Stimulated activated naive CD4-positive, alpha-beta T cell (primary cell): ENCODE measurements around the gene SMIM41.

ENCODE experiments used
- DNase-seq, 6 experiments: peaks; one replicate each; lab custom pipeline; 2025; lab: John Stamatoyannopoulos, UW

The SMIM41 gene

DNA sequence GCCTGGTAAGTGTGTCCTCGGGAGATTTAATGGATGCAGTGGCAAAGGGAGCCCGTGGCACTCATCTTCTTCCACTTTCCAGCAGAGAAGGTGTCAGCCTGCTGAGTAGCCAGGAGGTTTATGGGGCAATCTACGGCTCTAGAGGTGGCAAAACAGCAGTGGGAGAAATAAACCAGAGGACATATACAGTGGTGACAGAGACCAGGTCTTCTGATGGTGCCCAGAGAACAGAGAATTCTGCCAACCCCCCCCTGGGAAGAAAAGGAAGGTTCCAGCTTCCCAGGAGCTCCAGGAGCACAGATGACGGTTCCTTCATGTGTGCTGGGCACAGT is 43.0 kb downstream of the SMIM41 start:
- DNase-seq, result no peak

DNA sequence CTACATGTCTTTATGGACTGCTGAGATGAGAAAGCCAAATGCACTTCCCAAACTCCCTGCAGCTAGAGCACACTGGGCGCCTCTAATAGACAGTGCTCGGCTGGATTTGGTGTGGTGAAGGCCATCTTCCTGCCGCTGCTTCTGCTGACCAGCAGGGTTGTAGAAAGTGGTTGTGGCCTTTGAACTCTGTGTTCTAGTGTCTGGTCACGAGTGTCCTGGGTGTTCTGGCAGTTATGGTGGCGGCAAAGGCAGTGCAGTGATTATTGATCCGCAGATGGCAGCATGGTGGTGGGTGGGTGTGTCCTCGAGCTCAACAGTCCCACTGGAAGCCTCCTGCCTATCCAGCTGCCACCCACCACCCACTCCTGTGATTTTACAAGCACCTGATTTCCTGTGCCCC is 43.4 kb downstream of the SMIM41 start:
- DNase-seq, result no peak

DNA sequence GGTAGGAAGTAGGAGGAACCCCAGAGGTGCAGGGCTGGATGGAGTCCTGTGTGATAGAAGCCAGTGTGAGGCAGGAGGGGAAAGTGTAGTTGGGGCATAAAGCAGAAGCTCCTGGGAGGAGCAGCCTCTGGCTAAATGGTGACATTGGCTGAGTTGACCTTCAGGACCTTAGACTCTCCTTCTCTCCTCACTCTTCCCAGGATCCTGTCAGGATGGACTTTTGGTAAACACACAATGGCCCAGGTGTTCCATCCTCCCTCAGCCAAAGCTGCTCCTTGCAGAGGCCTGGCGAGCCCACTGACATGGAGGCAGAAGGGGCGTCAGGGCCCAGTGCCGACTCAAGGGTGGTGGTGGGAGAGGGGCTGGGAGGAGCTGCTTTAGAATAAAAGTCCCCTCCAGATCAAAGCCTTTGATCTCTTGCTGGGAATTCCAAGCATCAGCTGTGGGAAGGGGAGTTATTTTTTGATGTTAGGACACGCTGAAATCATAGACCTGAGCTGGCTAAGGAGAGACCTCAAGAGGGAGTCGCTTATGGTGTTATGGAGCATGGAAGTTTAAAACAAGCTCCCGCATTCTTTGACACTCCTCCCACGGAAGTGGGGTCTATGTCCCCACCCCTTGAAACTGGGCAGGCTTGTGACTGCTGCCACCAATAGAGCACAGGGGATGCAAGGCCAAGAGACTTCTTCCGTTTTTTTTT is 44.1 kb downstream of the SMIM41 start:
- DNase-seq, result no peak

DNA sequence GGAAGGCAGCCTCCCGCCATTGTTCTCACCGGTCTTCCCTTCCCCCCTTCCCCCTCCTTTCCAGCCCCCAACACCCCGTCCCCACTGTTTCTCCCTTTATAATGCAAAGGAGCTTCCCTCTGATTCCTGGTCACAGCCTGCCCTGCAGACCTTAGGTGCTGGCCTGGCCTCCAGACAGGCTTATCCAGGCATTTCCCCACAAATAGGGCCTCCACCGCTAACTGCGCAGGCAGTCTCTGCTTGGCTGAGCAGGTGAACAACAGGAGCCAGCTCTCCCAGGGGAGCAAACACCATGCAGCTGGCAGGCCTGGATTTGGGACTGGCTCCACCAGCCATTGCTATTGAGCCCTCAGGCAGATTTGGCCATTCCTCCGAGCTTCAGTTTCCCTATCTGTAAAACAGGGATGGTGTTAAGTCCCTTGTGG is 46.0 kb downstream of the SMIM41 start:
- DNase-seq, result no peak

DNA sequence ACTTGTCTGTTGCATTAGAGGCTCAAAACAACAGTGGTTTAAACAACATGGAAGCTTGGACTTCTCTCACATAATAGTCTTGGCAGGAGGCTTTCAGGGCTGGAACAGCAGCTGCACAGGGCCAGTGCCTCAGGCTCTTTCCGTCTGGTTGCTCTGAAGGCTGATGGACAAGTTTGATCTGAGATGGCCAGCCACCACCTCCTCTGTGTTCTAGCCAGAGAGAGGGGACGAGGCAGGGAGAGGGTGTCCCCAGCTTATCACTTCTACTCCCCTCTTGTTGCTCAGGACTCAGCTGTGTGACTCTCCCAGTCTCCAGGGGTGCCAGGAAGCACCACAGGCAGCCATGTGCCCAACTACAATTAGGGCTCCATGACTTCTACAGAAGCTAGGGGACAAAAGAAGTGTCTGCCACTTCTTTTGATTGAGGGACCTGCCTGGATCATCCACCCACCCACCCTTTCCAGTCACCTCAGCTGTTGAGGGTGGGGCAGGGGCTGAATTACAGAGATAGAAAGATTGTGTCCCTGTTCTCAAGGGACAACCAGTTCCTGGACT is 46.6 kb downstream of the SMIM41 start:
- DNase-seq, result no peak

DNA sequence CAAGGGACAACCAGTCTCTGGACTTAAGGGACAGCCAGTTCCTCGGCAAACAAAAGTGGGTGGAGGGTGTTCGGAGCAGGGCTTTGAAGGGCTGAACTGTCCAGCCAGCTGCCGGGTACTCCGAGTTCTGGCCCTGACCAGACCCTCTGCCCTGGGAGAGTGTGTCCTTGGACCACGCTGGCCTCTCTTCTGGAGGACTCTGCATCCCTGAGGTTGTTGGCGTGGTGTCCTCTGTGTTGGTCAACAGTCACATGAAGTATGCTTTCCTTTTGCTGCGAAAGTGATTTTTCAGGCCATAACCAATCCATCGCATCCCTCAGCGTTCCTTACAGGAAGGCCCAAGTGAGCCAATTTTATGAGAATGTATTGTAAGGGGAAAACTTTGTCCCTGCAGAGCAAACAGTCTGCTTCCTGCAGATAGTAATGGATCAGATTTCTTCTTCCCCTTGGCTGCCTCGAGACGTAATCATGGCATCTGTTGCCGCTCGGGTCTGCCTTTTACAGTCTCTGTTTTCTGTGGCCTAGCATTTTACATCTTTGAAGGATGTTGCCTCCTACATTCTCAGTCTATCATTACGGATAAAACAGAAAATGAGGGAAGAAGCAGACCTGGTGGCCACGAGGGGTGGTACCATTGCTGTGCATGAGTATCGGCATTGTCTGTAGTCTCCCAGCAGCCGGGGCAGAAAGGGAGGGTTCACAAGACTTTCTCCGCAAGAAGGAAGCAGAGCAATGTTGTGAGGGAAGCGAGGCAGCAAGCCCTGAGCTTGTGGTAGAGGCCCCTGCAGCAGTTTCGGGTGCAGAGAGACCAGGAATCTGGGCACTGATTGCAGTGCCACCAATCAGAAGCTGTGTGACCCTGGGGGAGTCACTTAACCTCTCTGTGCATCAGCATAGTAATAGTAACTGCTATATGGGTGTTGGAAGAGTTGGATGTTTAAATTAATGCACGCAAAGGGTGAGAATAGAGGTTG is 47.4 kb downstream of the SMIM41 start:
- no peak for DNase-seq

DNA sequence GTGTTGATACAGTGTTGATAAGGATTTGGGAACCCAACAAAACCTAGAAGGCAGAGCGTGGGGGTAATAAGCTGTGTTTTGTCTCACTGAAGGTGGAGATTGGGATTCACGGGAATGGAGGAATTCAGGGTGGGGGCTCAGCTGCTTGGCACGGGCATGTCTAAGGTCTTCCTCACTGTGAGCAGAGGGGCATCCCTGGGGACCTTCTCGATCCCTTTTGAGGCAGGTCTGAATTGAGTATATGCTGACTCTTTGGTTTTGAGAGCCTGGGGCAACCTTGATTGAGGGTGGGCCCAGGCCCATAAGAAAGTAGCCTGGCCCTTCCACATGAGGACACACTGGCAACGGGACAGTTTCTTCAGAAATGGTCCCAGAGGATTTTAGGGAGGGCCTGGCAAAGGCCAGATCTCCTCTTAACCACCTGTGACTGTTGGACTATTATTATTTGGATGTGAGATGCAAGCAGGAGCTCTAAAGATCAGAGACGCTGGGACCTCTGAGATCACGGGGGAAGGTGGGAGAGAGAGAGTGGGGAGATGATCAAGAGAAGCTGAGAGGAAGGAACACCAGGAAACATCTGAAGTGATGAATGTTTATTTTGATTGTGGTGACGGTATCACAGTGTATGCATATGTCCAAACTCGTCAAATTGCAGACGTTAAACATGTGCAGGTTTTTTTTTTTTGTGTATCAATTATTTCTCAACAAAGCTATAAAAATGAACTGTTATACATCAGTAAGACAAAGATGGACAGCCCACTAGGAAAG is 48.4 kb downstream of the SMIM41 start:
- no peak for DNase-seq

DNA sequence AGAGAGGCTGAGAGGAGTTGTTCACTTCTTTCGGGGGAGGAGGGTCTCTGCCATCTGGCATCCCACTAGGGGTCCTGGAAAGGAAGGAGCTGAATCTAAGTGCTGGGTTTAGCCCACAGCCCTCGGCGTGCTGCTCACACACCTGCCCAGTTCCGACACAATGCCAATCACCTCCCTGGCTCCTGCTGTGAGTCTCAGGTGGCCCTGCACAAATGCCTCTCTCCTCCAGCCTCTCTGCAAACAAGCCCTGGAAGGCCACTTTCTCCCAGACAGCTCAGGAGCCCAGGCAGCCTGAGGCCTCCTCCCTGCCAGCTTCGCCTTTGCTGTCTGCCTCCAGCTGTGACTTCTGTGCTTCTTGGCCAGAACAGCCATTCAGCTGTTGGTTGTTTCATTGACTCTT is 51.2 kb downstream of the SMIM41 start:
- DNase-seq, result no peak

DNA sequence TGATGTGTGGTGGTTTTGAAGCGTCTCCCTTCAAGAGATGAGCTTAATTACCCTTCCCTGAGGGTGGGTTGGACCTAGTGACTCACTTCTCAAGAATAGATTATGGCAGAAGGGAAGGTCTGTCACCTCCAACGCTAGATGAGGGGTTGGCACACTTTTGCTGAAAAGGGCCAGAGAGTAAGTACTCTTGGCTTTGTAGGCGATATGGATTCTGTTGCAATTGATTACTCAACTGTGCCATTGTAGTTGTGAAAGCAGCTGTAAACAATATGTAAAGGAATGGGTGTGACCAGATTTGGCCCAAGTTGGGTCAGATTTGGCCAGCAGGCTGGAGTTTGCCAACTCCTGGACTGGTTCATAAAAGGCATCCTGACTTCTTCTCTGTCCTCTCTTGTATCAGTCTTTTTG is 53.3 kb downstream of the SMIM41 start:
- DNase-seq, result no peak

DNA sequence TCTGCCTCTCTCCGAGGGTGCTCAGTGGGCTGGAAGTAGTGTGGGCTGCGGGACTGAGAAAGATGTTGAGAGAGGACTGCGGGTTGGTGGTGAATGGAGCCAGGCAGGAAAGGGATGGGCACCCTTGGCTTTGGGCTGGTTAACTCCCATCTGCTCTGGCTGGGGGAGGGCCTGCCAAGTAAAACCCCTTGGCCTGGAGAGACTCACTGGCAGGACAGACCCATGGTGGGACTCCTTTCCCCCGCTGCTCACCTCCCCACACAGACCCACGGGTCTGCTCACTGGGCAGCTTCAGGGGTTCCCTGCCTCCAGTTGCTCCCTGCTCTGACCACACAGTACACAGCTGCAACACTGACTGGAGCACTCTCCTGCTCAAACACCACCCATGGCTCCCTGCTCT is 58.2 kb downstream of the SMIM41 start:
- no peak for DNase-seq

DNA sequence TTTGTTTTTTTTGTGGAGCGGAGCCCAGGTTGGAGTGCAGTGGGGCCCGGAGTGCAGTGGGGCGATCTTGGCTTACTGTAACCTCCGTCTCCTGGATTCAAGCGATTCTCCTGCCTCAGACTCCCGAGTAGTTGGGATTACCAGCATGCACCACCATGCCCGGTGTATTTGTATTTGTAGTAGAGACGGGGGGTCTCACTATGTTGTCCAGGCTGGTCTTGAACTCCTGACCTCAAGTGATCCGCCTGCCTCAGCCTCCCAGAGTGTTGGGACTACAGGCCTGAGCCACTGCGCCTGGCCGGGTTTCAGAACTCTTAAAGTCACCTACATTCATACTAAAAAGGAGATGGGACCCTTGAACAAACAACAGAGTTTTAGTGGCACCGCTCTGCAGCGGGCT is 59.6 kb downstream of the SMIM41 start:
- no peak for DNase-seq

DNA sequence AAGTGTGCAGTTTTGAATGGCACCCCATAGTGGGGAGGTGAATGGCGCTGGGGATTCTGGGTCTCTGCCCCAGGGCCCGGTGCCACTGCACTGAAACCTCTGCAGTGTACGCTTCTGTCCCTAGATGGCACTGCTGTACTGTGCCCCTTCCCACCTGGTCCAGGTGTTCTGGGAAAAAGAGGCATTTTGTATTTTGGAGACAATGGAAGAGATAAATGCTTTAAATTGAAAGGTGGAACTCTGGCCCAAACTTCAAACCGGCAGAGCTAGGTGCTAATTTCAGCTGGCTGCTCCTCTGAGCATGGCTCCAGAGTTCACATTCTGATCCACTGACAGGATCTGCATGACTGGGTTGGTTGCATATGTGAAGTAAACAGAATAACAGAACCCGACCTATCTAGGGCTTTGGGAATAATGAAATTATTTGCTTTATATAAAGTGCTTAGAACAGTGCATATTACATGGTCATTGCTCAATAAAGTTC is 60.1 kb downstream of the SMIM41 start:
- DNase-seq, result peak in 4 of 6 experiments; percentile 13 to 38 (median 15)

DNA sequence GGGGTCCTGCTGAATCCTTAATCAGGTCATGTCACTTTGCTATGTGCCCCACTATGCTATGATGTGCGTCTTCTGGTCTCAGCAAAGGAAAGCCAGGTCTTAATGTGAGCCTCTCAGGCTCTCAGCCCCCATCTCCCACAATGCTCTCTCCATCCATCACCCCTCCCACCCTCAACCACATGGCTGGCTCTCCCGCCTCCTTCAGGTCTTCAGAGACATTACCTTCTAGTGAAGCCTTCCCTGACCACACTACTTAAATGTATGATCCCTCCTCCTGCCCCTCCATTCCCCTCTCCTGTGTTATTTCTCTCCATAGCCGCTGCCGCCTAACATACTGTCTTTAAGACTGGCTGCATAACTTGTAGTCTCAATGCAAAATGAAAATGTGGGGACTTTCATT is 61.8 kb downstream of the SMIM41 start:
- DNase-seq, result no peak

DNA sequence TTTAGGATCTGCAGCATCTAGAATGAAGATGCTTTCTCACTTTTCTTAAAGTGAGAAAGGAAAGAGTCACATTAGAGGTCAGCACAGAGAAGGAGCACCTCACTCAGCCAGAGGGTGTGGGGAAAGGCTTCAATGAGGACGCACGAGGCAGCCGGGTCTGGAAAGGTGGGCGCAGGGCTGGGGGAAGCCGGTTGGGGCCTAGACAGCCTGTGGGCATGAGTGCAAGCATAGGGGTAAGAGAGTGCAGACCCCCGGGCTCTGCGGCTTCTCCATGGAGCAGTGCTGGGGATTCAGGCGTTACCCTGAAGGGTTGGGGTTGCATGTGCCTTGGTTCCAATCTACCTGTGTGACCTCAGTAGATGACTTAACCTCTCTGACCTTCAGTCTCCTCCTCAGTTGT is 62.4 kb downstream of the SMIM41 start:
- DNase-seq, result no peak

DNA sequence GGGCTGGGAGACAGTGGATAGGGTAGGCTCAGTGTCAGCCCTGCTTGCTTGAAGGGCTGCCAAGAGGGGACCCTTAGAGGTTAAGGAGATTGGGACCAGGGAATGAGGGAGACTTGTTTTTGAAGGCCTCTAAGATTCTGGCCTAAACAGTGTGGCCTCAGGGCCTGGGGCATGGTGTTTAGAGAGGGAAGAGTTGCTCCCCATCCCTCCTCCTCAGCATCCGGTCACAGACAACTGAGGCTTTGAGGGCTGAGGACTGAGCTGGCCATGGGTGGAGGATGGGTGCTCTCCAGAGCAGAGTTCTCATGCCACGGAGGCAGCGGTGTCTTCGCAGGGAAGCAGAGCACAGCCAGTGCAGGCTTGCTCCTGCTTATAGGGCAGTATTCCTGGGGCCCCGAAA is 62.9 kb downstream of the SMIM41 start:
- DNase-seq, result no peak

DNA sequence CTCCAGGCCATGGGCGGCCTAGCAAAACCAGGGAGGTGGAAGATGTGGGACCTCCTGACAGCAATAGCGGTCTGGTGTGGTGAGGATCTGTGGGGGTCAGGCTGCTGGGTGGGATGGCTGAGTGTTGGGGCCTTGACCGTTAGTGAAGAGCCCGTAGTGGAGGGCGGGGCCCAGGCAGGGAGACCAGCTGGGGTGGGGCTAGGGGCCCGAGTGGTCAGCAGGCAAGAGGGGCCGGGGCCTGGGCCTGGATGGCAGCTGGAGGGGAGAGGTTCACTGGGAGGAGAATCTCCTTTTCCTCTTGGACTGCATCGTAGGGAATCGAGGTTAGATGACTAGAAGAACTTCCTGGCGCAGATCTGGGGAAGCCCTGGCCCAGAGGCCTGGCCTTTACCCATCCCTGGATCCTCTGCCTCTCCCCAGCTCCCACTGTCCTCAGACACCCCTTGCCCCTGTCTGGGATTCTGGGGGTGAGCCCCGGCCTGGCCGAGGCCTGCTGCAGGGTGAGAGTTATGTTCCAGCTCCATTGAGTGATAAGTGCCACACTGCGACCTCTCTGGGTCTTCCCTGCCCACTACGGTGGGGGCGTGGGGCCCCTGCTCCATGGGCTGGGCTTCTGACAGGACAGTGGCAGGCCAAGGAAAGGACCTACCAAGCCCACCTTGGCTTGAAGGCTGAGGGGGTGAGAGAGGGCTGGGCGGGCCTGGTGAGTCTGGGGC is 65.2 kb downstream of the SMIM41 start:
- DNase-seq, result no peak

DNA sequence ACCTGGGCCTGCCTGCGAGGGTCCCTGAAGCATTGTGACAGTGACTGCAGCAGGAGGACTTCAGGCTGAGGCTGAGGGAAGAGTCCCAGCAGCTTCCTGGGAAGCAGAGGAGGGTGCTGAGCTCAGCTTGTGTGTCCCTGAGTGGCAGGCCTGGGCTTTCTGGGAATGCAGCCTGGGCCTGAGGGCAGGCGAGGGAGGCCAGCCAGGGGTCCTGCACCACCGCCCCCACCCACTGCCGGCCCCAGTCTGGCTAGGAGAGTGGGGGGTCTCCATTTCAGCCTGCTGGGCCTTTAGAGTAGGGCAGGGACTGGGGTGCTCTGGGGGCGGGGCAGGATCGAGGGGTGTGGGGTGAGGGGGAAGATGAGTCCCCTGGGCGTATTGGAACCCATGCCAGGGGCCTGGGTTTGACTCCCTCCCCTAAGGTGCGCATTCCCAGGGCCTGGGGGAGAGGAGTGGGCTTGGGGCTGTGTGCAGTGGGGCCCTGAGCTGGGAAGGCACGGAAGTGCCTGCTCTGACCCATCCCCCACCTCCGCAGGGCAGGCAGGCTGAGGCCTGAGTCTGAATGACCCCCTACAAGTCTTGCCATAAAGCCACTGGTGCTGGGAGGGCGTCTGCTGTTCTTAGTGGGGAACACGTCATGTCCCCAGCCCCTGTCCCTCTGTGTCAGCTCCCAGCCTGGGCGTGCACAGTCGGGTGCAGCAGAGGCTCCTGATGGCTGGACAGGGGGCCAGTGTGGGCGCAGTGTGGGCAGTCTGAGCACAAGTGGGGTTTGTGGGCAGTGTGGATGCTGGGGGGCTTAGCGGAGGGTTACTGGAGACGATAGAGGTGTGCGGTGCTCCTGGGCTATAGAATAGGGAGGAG is 66.0 kb downstream of the SMIM41 start:
- no peak for DNase-seq

DNA sequence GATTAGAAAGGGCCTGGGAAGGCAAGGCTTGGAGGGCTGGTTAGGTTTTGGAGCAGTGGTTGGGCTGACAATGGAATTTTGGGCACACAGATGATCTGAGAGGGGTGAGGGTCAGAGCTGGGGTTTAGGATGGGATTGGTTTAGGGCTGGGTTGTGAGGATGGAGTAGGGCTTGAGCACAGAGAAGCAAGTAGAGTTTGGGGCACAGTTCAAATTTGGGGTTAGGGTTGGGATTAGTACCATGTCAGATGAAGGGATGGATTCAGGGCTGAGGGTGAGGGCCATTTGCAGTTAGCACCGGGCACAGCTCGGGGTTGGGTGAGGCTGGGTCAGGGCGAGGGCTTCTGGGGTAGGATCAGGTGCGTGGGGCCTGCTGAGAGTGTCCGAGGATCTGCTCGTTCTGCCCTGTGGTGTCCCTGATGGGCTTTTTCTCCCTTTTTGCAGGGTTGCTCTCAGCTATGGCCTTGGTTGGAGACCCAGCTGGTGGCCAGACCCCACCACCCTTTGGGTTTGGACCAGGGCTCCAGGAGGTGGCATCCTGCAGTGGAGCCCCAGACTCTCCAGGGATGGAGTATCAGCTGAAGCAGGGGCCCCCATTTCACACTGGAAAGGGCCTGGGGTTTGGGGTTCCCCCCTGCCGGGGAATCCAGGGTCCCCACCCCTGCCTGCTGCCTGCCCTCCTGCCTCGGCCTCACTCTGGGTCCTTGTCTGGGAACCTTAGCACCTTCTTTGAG is 66.8 kb downstream of the SMIM41 start:
- no peak for DNase-seq

DNA sequence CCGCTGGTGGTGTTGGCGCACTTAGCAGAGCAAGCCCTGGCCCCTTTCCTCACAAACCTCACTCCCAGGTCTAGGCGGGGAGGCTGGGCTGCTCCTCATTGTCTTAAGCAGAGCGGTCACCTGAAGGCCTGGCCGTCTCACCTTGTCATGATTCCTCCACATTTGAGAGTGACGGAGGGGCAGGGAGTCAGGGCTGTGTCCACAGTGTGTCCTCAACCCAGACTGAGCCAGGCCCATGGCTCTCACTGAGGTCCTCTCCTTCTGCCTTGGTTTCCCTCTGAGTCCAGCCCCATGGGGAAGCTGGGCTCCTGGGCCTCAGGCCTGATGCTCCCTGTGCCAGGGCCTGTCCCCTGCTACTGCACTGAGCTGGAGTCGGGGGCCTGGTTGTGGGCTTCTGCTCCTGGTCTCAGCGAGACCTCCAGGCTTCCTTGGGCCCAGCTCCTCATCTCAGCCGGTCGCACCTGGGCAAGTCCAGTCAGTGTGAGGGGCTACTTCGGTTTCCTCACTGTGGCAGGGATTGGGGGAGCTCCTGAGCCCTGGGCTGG is 67.4 kb downstream of the SMIM41 start:
- DNase-seq, result no peak
